ENCODE measurements around the gene BEX1.
"Not testable (repeated sequence)": the region's sequence is repeated elsewhere in the genome, so short reads cannot be mapped to it uniquely, and the experiment has no call there.

Gene BEX1

DNA sequence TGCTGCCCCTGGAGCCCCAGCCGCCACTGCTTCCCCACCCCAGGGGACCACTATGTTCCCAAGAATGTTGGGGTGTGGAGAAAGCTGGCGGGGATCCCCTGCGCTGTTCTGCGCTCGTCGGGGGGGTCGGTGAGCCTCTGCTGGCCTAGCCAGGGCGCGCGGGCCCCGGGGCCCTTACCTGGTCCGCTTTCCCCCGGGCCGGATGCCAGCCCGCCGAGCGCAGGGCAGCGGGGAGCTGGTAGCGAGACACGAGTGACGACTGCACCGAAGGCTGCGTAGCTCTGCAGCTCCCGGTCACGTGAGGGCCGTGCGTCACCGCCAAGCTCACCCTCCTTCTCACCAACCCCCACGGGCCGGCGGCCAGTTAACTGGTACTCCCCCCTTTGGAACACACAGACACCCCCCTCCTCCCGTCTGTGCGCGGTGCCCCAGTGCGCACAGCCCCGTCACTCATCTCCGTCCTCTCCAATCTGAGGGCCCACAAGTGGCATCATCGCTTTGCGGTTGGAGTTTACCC is at the start of gene BEX1:
TSS of gene BEX1 (minus strand) at position 254 of the 517 bp plus-strand sequence. CDS start 897 bp downstream, outside the sequence.
- DNase-seq = no peak

DNA sequence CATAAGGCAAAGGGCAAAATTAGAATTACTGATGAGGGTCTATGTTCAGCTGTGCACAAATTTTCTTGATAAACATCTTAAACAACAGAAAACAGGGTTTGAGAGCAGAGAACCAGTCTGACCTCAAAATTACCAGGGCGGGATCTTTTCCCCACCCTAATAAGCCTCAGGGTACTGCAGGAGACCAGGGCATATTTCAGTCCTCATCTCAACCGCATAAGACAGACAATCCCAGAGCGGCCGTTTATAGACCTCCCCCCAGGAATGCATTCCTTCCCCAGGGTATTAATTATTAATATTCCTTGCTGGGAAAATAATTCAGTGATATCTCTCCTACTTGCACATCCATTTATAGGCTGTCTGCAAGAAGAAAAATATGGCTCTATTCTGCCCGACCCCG is 45.5 kb upstream of the BEX1 start:
- DNase-seq = not testable (repeated sequence)

DNA sequence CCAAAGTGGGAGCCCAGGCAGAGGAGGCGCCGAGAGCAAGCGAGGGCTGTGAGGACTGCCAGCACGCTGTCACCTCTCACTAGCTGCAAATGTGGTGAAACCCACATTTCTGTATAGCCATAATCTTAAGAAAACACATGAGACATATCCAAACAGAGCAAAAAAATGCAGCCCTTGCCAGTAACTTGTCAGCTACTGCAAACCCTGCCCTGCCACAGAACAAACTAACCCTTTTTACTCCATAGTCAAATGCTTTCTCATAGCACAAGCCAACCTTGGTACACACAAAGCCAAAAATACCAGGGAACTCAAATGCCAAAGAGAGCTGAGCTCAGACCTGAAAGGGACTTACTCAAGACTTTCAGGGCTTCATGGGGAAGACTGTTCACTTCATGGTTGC is 43.9 kb upstream of the BEX1 start:
- DNase-seq = no peak

DNA sequence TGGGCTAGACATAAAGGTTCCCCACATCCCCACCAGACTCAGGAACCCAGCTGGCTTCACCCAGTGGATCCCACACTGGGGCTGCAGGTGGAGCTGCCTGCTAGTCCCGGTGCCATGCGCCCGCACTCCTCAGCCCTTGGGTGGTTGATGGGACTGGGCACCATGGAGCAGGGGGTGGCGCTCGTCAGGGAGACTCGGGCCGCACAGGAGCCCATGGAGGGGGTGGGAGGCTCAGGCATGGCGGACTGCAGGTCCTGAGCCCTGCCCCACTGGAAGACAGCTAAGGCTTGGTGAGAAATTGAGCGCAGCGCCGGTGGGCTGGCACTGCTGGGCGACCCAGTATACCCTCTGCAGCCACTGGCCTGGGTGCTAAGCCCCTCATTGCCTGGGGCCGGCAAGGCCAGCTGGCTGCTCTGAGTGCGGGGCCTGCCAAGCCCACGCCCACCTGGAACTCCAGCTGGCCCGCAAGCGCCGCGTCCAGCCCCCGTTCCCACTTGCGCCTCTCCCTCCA is 43.3 kb upstream of the BEX1 start:
- not testable (repeated sequence) for DNase-seq

- DNase-seq = not testable (repeated sequence)
Observed at GRCh38 chrX:103104370-103104769, 40.4 kb upstream of the BEX1 start.

DNA sequence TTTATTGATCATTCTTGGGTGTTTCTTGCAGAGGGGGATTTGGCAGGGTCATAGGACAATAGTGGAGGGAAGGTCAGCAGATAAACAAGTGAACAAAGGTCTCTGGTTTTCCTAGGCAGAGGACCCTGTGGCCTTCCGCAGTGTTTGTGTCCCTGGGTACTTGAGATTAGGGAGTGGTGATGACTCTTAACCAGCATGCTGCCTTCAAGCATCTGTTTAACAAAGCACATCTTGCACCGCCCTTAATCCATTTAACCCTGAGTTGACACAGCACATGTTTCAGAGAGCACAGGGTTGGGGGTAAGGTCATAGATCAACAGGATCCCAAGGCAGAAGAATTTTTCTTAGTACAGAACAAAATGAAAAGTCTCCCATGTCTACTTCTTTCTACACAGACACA is 39.9 kb upstream of the BEX1 start:
- DNase-seq = not testable (repeated sequence)

DNA sequence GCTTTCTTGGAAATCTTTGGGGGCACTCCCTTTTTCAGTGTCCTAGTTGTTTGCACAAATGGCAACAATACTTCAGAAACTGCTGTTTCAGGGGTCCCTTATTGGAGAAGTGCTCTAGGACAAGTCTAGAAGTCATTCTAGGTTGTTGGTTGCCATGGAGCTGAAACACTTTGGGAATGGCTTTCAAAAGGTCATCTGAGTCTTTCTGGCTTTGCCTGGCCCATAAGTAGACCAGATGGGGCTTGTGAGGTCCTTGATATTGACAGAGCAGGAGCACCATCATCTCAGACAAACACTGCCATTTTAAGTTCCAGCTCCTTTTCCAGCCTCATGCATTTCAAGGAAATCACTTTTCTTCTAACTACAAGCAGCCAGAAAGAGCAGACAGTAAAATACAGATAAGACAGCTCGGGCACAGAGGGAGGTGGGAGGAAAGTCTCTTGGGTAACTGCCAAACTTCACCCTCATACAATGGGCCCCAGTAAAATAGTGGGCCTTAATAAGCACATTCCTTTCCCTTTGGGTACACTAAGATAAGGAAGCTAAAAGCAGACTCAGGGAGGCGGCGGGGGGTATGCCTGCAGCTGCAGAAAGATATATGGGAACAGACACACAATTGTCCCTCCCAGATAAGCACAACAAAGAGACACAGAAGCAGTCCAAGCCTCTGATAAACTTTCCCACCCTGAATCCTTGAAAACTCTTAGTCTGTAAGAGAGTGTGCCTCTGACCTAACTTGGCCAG is 37.5 kb upstream of the BEX1 start:
- DNase-seq = no peak

DNA sequence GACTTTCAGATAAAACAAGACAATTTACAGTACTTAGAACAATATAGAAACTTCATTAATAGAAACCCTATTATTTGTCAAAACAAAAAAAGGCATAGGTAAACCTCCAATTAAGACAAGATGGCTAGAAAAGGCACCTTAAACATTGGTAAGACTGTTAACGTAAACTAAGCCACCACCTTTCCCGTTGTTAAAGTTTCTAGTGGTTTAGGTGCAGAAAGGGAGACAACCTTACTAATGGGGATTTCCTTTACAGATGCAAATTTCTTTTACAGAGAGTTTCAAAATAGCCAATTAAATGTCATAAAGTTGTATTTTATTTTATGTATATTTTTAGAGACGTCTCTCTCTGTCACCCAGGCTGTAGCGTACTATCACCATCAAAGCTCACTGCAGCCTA is 36.5 kb upstream of the BEX1 start:
- DNase-seq = no peak

DNA sequence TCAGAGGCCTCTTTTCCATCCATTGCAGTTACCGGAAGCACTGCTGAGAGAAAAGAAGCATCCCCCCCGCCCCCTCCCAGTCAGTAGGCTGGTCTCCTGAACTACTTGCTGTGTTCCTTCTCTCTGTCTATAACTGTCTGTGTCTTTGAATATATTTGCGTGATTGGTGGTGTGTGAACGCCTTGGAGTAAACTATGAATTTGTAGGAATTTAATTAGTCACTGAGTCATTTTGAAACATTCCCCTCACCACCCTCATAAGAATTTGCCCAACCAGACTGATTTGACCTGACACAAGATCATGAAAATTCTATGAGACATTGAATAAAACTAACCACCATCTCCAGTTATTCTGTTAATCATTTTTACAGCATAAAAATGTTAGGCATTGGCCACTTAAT is 35.7 kb upstream of the BEX1 start:
- DNase-seq = no peak

DNA sequence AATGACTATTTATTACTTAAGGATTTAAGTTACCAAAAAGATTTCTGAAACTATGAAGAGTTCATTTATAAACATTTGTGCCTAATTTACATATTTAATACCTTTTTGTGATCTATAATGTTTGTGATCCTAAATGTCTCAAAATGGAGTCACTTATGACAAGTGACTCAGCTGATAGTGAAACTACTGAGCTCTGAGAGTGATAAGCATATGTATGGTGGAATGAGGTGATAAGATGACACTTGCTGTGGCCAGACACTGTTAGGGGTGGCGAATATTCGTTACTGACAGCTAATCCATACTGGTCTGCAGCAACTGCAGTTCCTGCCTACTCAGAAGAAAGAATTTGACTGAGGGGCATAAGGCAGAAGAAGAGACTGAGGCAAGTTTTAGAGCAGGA is 34.5 kb upstream of the BEX1 start:
- no peak for DNase-seq

- DNase-seq = no peak
Observed at GRCh38 chrX:103092942-103093341, 29.0 kb upstream of the BEX1 start, which contains the start of gene NXF3. NXF3 (minus strand) TSS chrX:103093143; CDS start chrX:103093023, 120 bp downstream.

GRCh38 chrX:103081051-103081450 is 17.1 kb upstream of the BEX1 start:
- no peak for DNase-seq

DNA sequence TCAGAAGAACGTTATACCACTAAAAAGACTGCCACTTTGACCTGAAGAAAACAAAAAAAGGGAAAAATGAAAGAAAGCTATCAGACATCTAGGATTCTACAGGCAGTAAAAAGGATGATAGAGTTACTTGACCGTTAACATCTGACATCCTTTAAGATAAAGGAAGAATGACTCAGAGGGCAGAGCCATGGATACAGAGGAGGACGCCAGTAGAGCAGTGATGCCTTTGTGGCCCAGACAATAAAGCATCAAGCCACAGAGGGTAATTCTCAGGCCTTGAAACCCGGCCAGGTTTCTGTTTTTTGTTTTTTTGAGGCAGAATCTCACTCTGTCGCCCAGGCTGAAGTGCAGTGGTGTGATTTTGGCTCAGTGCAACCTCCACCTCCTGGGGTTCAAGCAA is 9.5 kb upstream of the BEX1 start:
- DNase-seq = no peak

DNA sequence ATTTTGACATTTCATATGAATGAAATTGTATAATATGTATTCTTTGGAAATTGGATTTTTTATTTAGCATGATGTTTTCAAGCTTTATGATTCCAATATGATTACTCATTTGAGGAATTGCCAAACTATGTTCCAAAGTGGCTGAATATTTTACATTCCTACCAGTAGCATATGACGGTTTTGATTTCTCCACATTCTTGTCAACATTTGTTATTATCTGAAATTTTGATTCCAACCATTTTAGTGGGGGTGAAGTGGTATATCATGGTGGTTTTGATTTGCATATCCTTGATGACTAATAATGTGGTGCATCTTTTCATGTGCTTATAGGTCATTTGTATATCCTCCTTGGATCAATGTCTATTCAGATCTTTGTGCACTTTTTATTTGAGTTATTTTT is 2.6 kb upstream of the BEX1 start:
- DNase-seq = no peak

- DNase-seq = no peak
Observed at GRCh38 chrX:103063191-103063845, 653 bp downstream of the BEX1 start.

GRCh38 chrX:103061486-103061885 is 2.5 kb downstream of the BEX1 start:
- no peak for DNase-seq

- no peak for DNase-seq
Observed at GRCh38 chrX:103056902-103057301, 7.1 kb downstream of the BEX1 start.

- no peak for DNase-seq
Observed at GRCh38 chrX:103052625-103053024, 11.3 kb downstream of the BEX1 start.

DNA sequence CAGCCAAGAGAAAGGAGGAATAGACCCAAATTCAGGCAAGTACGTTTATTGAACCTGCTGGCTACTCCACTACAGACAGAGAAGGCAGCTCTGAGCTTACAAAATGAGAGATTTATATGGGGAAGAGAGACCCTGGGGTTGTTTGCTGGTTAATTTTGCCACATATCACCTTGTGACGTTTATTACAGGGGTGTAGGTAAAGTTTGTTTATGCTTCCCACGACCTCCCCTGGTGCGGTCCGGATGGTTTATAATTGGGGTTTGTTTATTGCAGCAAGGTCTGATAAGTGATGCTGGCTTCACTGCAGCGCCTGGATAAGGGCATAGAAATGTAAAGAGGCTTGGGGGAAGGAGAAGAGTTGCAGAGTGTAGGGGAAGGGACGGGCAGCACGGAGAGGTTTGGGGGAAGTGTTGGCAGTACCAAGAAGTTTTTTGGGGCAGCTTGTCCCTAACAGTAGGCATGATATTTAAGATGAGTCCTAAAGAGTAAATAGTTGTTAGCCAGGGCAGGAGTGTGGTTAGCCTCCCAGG is 12.6 kb downstream of the BEX1 start:
- no peak for DNase-seq

GRCh38 chrX:103033371-103033770 is 30.6 kb downstream of the BEX1 start:
- not testable (repeated sequence) for DNase-seq

DNA sequence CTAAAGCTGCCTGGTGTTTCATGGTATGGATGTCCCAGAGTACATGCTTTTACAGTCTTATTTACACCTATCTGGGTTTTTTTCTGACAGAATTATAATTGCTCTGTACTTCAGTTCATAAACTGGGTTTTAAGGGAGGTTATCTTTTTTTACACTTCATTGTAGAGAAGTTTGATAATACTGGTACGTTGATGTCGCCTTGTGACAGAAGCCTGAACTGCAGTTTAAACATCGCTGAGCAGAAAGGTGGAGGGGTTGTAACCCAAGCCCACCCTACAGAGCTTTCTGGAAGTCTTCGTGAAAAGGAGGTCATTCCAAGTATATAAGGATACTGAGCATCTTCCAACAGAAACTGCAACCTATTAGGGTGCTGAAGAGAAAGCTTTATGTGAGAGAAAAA is 46.4 kb downstream of the BEX1 start:
- DNase-seq = no peak

DNA sequence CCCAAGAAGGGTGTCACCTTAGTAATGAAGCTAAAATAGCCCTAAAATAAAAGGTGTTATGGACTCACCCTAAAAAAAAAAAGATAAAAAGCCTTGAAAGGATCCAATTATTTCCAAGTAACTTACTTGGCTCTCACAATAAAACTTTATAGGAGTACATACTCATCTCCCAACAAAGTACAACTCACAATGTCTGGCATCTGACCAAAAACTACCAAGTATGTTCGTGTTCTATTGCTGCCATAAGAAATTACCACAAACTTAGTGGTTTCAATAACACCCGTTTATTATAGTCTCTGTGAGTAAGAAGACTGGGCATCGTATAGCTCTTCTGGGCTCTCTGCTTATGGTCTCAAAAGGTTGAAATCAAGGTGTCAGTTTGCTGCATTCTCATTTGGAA is 51.0 kb downstream of the BEX1 start:
- DNase-seq = no peak

Measured in KG1 (cell line).